Neural crest cell (in vitro differentiated cells): ENCODE results near the gene LSM14B. TPM values are rescaled to one million over a fixed set of nuclear protein-coding genes. Genes with fewer than 3 reads are reported as not detected.
"Not testable (repeated sequence)": the region's sequence is repeated elsewhere in the genome, so short reads cannot be mapped to it uniquely, and the experiment has no call there.

ENCODE experiments used
- DNase-seq: peaks from one replicate; pipeline ENCODE4 v3.0.0; 2021; ENCODE audit warnings: low read depth, mixed read lengths, low spot score
- H3K27ac Mint-ChIP-seq: one replicate; pipeline ENCODE4 v1.8.0; 2021; ENCODE audit warnings: mild to moderate bottlenecking, mixed read lengths; ENCODE audit not compliant: unreplicated experiment
- H3K27me3 Mint-ChIP-seq: 2 replicates; pipeline ENCODE4 v1.8.0; 2021; ENCODE audit warnings: low read depth, mild to moderate bottlenecking, mixed read lengths
- H3K36me3 Mint-ChIP-seq: 2 replicates; pipeline ENCODE4 v1.8.0; 2021; ENCODE audit warnings: low read depth, mild to moderate bottlenecking, mixed read lengths
- H3K4me1 Mint-ChIP-seq: 2 replicates; pipeline ENCODE4 v1.8.0; 2021; ENCODE audit warnings: mixed read lengths
- H3K4me3 Mint-ChIP-seq: one replicate; pipeline ENCODE4 v1.8.0; 2021; ENCODE audit warnings: mild to moderate bottlenecking, mixed read lengths
- H3K9me3 Mint-ChIP-seq: 2 replicates; pipeline ENCODE4 v1.8.0; 2021; ENCODE audit warnings: mixed read lengths
- total RNA-seq: library from RNA; stranded (reverse); gene quantifications from 2 replicates; pipeline ENCODE4 v1.2.1, GENCODE V29; 2021
- TF ChIP-seq, protein P1 (sequence below): fragments of 200-600 bp; sonication (generic); conservative IDR thresholded peaks from 2 replicates; pipeline ENCODE4 v1.5.0; 2021; ENCODE audit warnings: antibody characterized with exemption, mild to moderate bottlenecking

LSM14B gene
- total RNA-seq, 1 donor from 2014 or later = 97.1 TPM

DNA sequence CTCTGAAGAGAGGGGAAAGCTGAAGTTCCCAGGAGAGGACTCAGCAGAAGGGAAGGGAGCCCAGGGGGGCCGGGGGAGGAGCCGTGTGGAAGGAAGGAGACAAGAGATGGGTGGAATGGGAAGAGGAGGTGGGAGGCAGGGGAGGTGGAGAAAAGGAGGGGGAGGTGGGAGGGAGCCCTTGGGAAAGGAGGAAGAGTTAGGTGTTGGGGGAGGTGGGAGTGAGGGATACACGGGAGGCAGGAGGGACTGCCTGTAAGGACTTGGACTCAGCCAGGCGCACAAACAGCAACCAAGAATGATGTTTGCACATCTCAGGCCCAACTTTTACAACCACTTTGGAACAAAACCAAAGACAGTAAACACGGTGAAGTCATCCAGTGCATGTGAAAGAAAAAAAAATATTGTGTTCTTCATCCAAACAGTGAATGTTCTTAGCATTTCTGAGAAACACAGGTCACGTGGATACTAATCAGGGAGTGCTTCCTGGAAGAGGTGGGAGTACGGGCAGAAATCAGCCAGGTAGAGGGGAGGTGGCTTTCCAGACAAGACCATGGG is 17.4 kb upstream of the LSM14B start:
- DNase-seq = no peak
- H3K9me3 Mint-ChIP-seq = peaks cover 9% of the 10 kb centered on the region
- H3K27ac Mint-ChIP-seq = no peak overlapping the region
- peaks cover 18% of the 10 kb centered on the region for H3K36me3 Mint-ChIP-seq
- no peak overlapping the region for H3K4me3 Mint-ChIP-seq
- no peaks in the 10 kb centered on the region for H3K4me1 Mint-ChIP-seq
- TF ChIP-seq, protein P1, sequence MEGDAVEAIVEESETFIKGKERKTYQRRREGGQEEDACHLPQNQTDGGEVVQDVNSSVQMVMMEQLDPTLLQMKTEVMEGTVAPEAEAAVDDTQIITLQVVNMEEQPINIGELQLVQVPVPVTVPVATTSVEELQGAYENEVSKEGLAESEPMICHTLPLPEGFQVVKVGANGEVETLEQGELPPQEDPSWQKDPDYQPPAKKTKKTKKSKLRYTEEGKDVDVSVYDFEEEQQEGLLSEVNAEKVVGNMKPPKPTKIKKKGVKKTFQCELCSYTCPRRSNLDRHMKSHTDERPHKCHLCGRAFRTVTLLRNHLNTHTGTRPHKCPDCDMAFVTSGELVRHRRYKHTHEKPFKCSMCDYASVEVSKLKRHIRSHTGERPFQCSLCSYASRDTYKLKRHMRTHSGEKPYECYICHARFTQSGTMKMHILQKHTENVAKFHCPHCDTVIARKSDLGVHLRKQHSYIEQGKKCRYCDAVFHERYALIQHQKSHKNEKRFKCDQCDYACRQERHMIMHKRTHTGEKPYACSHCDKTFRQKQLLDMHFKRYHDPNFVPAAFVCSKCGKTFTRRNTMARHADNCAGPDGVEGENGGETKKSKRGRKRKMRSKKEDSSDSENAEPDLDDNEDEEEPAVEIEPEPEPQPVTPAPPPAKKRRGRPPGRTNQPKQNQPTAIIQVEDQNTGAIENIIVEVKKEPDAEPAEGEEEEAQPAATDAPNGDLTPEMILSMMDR = no peak
- H3K27me3 Mint-ChIP-seq = peaks cover 2% of the 10 kb centered on the region

DNA sequence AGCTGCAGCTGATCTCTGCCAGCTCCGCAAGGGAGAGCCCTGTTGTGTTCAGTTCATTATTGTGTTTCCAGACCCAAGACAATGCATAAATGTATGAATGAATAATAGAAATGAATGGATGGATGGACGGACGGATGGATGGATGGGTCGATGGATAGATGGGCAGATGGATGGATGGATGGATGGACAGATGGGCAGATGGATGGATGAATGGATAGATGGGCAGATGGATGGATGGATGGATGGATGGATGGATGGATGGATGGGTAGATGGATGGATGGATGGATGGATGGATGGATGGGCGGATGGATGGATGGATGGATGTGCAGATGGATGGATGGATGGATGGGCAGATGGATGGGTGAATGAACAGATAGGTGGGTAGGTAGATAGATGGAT is 16.7 kb upstream of the LSM14B start:
- no peaks in the 10 kb centered on the region for H3K4me1 Mint-ChIP-seq
- TF ChIP-seq, protein P1 = no peak
- no peak for DNase-seq
- H3K27me3 Mint-ChIP-seq = peaks cover 2% of the 10 kb centered on the region
- H3K9me3 Mint-ChIP-seq = peaks cover 12% of the 10 kb centered on the region
- H3K4me3 Mint-ChIP-seq = no peak overlapping the region
- H3K27ac Mint-ChIP-seq = no peak overlapping the region
- peaks cover 20% of the 10 kb centered on the region for H3K36me3 Mint-ChIP-seq

DNA sequence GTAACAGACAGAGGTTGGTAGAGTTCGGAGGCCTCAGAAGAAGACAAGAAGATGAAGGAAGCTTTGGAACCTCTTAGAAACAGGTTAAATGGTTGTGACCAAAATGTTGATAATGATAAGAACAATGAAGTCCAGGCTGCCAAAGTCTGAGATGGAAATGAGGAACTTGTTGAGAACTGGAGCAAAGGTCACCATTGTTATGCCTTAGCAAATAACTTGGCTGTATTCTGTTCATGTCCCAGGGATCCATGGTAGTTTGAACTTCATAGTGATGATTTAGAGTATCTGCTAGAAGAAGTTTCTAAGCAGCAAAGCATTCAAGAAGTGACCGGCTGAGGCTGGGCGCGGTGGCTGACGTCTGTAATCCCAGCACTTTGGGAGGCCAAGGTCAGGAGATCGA is 11.1 kb upstream of the LSM14B start:
- H3K4me1 Mint-ChIP-seq = peaks cover 3% of the 10 kb centered on the region
- no peak overlapping the region for H3K4me3 Mint-ChIP-seq
- peaks cover 13% of the 10 kb centered on the region for H3K9me3 Mint-ChIP-seq
- peaks cover 15% of the 10 kb centered on the region for H3K36me3 Mint-ChIP-seq
- H3K27ac Mint-ChIP-seq = no peak overlapping the region
- DNase-seq = no peak
- H3K27me3 Mint-ChIP-seq = peaks cover 15% of the 10 kb centered on the region
- TF ChIP-seq, protein P1 = no peak

DNA sequence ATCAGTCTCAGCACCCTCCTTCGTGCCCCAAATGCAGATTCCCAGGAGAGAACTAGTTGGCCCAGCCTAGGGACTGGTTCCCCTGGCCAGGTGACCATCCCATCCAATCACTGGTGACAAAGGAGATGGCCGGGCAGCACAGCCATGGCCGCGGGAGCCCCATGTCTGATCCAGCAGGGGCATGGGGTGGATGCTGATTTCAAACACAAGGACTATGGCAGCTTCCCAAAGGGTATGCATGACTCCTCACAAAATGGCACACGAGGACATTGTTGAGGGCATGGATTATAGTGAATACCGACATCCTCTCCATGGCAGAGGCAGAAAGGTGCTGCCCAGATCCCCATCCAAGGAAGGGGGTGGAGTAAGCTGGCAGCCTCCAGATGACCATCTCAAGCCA is 9.9 kb upstream of the LSM14B start:
- H3K27me3 Mint-ChIP-seq = peaks cover 18% of the 10 kb centered on the region
- no peak for DNase-seq
- peaks cover 15% of the 10 kb centered on the region for H3K36me3 Mint-ChIP-seq
- TF ChIP-seq, protein P1 = no peak
- no peak overlapping the region for H3K27ac Mint-ChIP-seq
- peaks cover 8% of the 10 kb centered on the region for H3K4me1 Mint-ChIP-seq
- H3K9me3 Mint-ChIP-seq = peaks cover 13% of the 10 kb centered on the region
- no peak overlapping the region for H3K4me3 Mint-ChIP-seq

DNA sequence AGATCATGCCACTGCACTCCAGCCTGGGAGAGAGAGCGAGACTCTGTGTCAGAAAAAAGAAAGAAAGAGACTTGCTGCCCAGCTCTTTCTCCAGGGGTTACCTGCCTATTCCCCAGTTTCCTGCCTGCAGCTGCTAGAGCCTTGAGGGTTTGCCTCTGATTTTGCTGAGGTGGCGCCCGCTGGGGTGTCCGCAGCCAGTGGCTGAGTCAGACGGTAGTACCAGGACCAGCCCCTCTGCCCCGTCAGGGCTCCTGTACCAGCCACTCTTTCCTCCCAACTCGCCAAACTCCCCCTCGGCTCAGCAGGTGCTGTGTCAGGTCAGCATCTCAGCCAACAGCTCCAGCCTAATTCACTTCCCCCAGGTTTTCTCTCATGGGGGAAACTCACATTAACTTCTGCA is 7.4 kb upstream of the LSM14B start:
- peaks cover 11% of the 10 kb centered on the region for H3K4me1 Mint-ChIP-seq
- peaks cover 2% of the 10 kb centered on the region for H3K36me3 Mint-ChIP-seq
- peaks cover 20% of the 10 kb centered on the region for H3K27me3 Mint-ChIP-seq
- H3K27ac Mint-ChIP-seq = no peak overlapping the region
- TF ChIP-seq, protein P1 = no peak
- H3K4me3 Mint-ChIP-seq = no peak overlapping the region
- H3K9me3 Mint-ChIP-seq = peaks cover 8% of the 10 kb centered on the region
- no peak for DNase-seq

DNA sequence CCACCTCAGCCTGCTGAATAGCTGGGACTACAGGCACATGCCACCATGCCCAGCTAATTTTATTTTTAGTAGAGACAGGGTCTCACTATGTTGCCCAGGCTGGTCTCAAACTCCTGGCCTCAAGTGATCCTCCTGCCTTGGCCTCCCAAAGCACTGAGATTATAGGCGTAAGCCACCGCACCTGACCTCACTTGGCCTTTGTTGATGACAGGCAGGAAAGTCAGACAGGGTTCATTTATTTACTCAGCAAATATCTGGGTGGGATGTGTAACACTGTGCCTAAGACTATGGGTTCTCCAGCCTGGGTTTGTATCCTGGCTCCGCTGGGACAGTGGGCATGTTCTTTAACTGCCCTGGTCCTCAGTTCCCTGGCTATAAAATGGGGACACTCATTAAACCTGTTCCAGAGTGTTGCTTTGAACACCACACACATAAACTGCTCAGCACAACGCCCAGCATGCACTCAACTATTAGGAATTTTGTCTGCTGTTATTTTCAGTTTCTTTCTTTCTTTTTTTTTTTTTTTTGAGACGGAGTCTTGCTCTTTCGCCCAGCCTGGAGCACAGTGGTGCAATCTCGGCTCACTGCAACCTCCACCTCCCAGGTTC is 6.4 kb upstream of the LSM14B start:
- H3K27me3 Mint-ChIP-seq = peaks cover 20% of the 10 kb centered on the region
- not testable (repeated sequence) for H3K27ac Mint-ChIP-seq, H3K4me3 Mint-ChIP-seq, DNase-seq, H3K9me3 Mint-ChIP-seq, H3K36me3 Mint-ChIP-seq
- H3K4me1 Mint-ChIP-seq = peaks cover 15% of the 10 kb centered on the region
